Measurements from ENCODE around the gene METTL9. TPM values are rescaled to one million over a fixed set of nuclear protein-coding genes. Genes with fewer than 3 reads are reported as not detected.
"Not testable (repeated sequence)": the region's sequence is repeated elsewhere in the genome, so short reads cannot be mapped to it uniquely, and the experiment has no call there.

Gene METTL9
- total RNA-seq, 2 donors from 2014 or later = 58.6 to 62.6 TPM

GRCh38 chr16:21634216-21634615, 34.8 kb downstream of the METTL9 start:
- no peak overlapping the region for H3K4me3 ChIP-seq
- no peaks in the 10 kb centered on the region for H3K4me1 ChIP-seq
- TF ChIP-seq CTCF (IDR thresholded peaks at IDR 0.05) = no peak
- peaks cover 7% of the 10 kb centered on the region for H3K36me3 ChIP-seq
- H3K27ac ChIP-seq = no peak overlapping the region
- no peak for DNase-seq (ENCODE audit: low spot score)
- H3K9me3 ChIP-seq = no peaks in the 10 kb centered on the region
- H3K27me3 ChIP-seq = no peaks in the 10 kb centered on the region

- H3K9me3 ChIP-seq; H3K4me3 ChIP-seq; H3K27me3 ChIP-seq; DNase-seq (ENCODE audit: low spot score); H3K36me3 ChIP-seq; H3K4me1 ChIP-seq; H3K27ac ChIP-seq: not testable (repeated sequence)
These were observed 36.3 kb downstream of the METTL9 start for GRCh38 chr16:21635694-21636093.

GRCh38 chr16:21637032-21637968, 37.9 kb downstream of the METTL9 start:
- no peaks in the 10 kb centered on the region for H3K36me3 ChIP-seq
- TF ChIP-seq CTCF (IDR thresholded peaks at IDR 0.05) = no peak
- no peaks in the 10 kb centered on the region for H3K9me3 ChIP-seq
- DNase-seq (ENCODE audit: low spot score) = no peak
- no peaks in the 10 kb centered on the region for H3K27me3 ChIP-seq
- no peaks in the 10 kb centered on the region for H3K4me1 ChIP-seq
- no peak overlapping the region for H3K27ac ChIP-seq
- H3K4me3 ChIP-seq = no peak overlapping the region

GRCh38 chr16:21638573-21638975, 39.2 kb downstream of the METTL9 start:
- Histone ChIP-seq H3K27ac (no peak overlapping the region), H3K4me1 (no peaks in the 10 kb centered on the region), H3K27me3 (no peaks in the 10 kb centered on the region), H3K36me3 (no peaks in the 10 kb centered on the region), H3K9me3 (no peaks in the 10 kb centered on the region), H3K4me3 (no peak overlapping the region)
- DNase-seq (ENCODE audit: low spot score) = no peak
- TF ChIP-seq CTCF (IDR thresholded peaks at IDR 0.05) = no peak

GRCh38 chr16:21639493-21639892, 40.1 kb downstream of the METTL9 start:
- no peak for DNase-seq (ENCODE audit: low spot score)
- H3K27ac ChIP-seq = no peak overlapping the region
- H3K4me3 ChIP-seq = no peak overlapping the region

More at GRCh38 chr16:21639493-21639892, 40.1 kb downstream of the METTL9 start:
- TF ChIP-seq CTCF (IDR thresholded peaks at IDR 0.05) = no peak
- H3K9me3 ChIP-seq = no peaks in the 10 kb centered on the region
- H3K36me3 ChIP-seq = no peaks in the 10 kb centered on the region
- H3K27me3 ChIP-seq = no peaks in the 10 kb centered on the region
- H3K4me1 ChIP-seq = peaks cover 0 to under 1% of the 10 kb centered on the region in 2 donors

All from right atrium auricular region (tissue), 2 donors.